Glutamatergic neuron (in vitro differentiated cells): ENCODE results near the gene DIPK1B. TPM values are rescaled to one million over a fixed set of nuclear protein-coding genes. Genes with fewer than 3 reads are reported as not detected.

Experiments used
- DNase-seq: peaks from one replicate; pipeline ENCODE4 v3.0.0; 2022
- H3K27ac Mint-ChIP-seq: one replicate; pipeline ENCODE4 v1.8.0; 2020; ENCODE audit warnings: mild to moderate bottlenecking, mixed read lengths, inconsistent platforms; ENCODE audit not compliant: unreplicated experiment
- H3K27me3 Mint-ChIP-seq: one replicate; pipeline ENCODE4 v1.8.0; 2020; ENCODE audit warnings: mild to moderate bottlenecking, moderate library complexity, mixed read lengths, inconsistent platforms; ENCODE audit not compliant: unreplicated experiment
- H3K36me3 Mint-ChIP-seq: one replicate; pipeline ENCODE4 v1.8.0; 2020; ENCODE audit warnings: mild to moderate bottlenecking, mixed read lengths, inconsistent platforms; ENCODE audit not compliant: unreplicated experiment
- H3K4me1 Mint-ChIP-seq: one replicate; pipeline ENCODE4 v1.8.0; 2020; ENCODE audit warnings: mild to moderate bottlenecking, low read depth, mixed read lengths, inconsistent platforms; ENCODE audit not compliant: unreplicated experiment
- H3K4me3 Mint-ChIP-seq: one replicate; pipeline ENCODE4 v1.8.0; 2020; ENCODE audit warnings: mild to moderate bottlenecking, mixed read lengths, inconsistent platforms; ENCODE audit not compliant: unreplicated experiment
- H3K9me3 Mint-ChIP-seq: one replicate; pipeline ENCODE4 v1.8.0; 2020; ENCODE audit warnings: mild to moderate bottlenecking, moderate library complexity, mixed read lengths, inconsistent platforms; ENCODE audit not compliant: unreplicated experiment
- CTCF ChIP-seq: fragments of 200-600 bp; sonication (generic); IDR thresholded peaks from one replicate; pipeline ENCODE4 v1.5.0; 2021; ENCODE audit not compliant: partially characterized antibody, unreplicated experiment
- total RNA-seq: library from RNA; stranded (reverse); fragmentation: NEBNext Ultra II Directional; extraction: Animal tissue kit (Norgen Biotek cat#: 25700); gene quantifications from one replicate; pipeline ENCODE4 v1.2.1, GENCODE V29; 2021; ENCODE audit not compliant: unreplicated experiment

Gene DIPK1B
- total RNA-seq, 1 donor from 2014 or later = 71.3 TPM

DNA sequence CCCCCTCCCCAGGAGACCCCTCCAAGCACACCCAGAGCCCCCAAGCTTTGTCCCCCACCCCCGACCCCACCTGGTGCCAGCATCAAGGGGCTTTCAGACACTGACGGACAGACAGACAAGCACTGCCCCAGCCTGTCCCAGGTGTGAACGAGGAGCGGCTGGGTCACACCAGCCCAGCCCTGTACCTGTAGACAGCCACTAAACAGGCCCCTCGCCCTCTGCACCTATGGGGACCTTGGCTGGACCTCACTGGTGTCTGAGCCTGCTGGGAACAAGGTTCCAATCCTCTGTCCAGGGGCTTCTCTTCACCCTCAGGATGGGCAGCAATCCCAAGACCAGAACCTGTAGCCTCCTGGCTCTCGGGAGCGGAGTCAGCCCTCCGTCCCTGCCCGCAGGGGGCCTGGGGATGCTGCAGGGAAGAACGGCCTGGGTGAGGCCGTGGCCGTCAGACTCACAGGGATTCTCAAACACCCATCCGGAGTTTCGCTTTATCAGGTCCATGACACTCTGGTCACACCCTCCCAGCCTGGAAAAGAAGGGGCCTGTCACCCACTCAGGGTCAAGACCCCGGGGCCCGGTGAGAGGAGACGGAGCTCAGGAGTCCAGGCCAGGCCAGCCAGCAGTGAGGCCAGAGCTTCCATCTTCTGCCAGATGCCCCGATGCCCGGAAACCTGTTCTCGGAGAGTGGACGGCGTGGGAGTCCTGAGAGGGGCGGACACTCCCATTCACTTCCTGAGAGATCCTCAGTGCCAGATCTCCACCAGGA lies 33.2 kb downstream of the DIPK1B start:
- Mint-ChIP-seq H3K27ac (no peak overlapping the region), H3K9me3 (peaks cover 1% of the 10 kb centered on the region), H3K4me1 (no peaks in the 10 kb centered on the region), H3K4me3 (no peak overlapping the region), H3K27me3 (no peaks in the 10 kb centered on the region), H3K36me3 (no peaks in the 10 kb centered on the region)
- DNase-seq = no peak
- no peak for TF ChIP-seq CTCF

GRCh38 chr9:136746155-136746490 lies 33.8 kb downstream of the DIPK1B start:
- no peak for DNase-seq
- H3K27me3 Mint-ChIP-seq = no peaks in the 10 kb centered on the region
- H3K4me1 Mint-ChIP-seq = no peaks in the 10 kb centered on the region
- peaks cover 1% of the 10 kb centered on the region for H3K9me3 Mint-ChIP-seq
- H3K4me3 Mint-ChIP-seq = no peak overlapping the region
- no peak for TF ChIP-seq CTCF
- H3K36me3 Mint-ChIP-seq = no peaks in the 10 kb centered on the region
- H3K27ac Mint-ChIP-seq = no peak overlapping the region

- no peak for DNase-seq
Observed at GRCh38 chr9:136746621-136747020, 34.2 kb downstream of the DIPK1B start.

DNA sequence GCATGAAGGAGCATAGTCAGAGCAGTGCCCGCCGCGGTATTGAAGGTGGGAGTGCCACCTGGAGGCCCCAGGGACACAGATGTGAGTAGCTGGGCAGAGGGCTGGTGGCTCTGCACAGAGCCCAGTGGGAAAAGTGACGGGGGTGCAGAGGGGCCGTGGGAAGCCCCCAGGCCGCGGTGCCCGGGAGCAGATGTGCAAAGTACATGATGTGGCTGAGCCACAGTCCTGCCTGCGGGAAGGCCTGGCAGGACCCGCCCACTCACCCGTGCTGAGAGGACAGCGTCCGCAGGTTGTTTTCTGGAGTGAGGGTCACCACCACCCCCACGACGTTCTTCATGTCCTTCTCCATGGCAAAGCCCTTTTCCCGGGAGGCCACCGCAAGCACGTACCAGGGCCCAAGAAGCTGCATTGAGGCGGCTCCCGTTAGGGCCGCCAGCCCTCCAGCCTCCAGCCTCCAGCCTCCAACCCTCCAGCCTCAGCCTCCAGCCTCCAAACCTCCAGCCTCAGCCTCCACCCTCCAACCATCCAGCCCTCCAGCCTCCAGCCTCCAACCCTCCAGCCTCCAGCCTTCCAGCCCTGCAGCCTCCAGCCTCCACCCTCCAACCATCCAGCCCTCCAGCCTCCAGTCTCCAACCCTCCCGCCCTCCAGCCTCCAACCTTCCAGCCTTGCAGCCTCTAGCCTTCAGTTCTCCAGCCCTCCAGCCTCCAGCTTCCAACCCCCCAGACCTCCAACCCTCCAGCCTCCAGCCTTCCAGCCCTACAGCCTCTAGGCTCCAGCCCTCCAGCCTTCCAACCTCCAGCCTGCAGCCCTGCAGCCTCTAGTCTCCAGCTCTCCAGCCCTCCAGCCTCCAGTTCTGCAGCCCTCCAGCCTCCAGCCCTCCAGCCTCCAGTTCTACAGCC lies 35.0 kb downstream of the DIPK1B start:
- Mint-ChIP-seq H3K27ac (no peak overlapping the region), H3K27me3 (no peaks in the 10 kb centered on the region), H3K9me3 (peaks cover 2% of the 10 kb centered on the region), H3K4me1 (no peaks in the 10 kb centered on the region), H3K36me3 (peaks cover 3% of the 10 kb centered on the region), H3K4me3 (no peak overlapping the region)
- TF ChIP-seq CTCF = no peak
- no peak for DNase-seq

More at GRCh38 chr9:136746621-136747020, 34.2 kb downstream of the DIPK1B start:
- Mint-ChIP-seq H3K4me3 (no peak overlapping the region), H3K4me1 (no peaks in the 10 kb centered on the region), H3K9me3 (peaks cover 1% of the 10 kb centered on the region), H3K36me3 (no peaks in the 10 kb centered on the region), H3K27me3 (no peaks in the 10 kb centered on the region), H3K27ac (no peak overlapping the region)
- TF ChIP-seq CTCF = no peak

DNA sequence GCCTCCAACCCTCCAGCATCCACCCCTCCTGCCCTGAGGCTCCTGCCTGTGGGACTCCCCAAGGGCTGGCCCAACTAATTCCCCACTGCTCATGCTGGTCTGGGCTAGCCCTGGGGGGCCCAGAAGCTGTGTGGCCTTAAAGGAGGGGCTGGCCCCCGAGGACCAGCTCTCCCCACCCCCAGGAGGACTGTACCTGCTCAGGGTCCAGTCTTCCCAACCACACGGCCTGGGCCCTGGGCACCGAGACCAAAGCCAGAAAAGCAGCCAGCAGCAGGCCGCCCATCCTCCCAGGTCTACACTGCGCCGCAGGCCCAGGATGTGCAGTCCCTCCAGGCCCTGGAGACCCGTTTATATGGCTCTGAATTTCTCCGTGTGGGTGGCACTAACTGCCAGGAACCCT lies 35.8 kb downstream of the DIPK1B start, which contains the start of gene LCN6:
TSS of gene LCN6 (minus strand) at position 325 of the 400 bp plus-strand sequence. CDS start at position 283, 42 bp downstream.
- Mint-ChIP-seq H3K36me3 (peaks cover 7% of the 10 kb centered on the region), H3K4me3 (peak within 1 kb of the TSS; percentile 55), H3K27ac (no peak within 1 kb of the TSS), H3K27me3 (no peaks in the 10 kb centered on the region), H3K9me3 (peaks cover 3% of the 10 kb centered on the region), H3K4me1 (no peaks in the 10 kb centered on the region)
- no peak for DNase-seq
- no peak for TF ChIP-seq CTCF
